ENCODE results near the gene PAFAH2.
"Not testable (repeated sequence)": the region's sequence is repeated elsewhere in the genome, so short reads cannot be mapped to it uniquely, and the experiment has no call there.

The PAFAH2 gene

GRCh38 chr1:26009796-26010447 lies 12.1 kb upstream of the PAFAH2 start:
- no peak for DNase-seq

GRCh38 chr1:26006710-26007109 lies 8.8 kb upstream of the PAFAH2 start:
- DNase-seq, result no peak

- DNase-seq, result no peak
Measured at GRCh38 chr1:26005434-26006105, 7.7 kb upstream of the PAFAH2 start.

GRCh38 chr1:26003756-26004155 lies 5.9 kb upstream of the PAFAH2 start:
- no peak for DNase-seq

- DNase-seq, result no peak
Measured at GRCh38 chr1:26003262-26003661, 5.4 kb upstream of the PAFAH2 start.

- DNase-seq, result no peak
Measured at GRCh38 chr1:25999041-25999800, 1.4 kb upstream of the PAFAH2 start.

GRCh38 chr1:25996966-25997827 lies 666 bp downstream of the PAFAH2 start:
- DNase-seq, result no peak

GRCh38 chr1:25994402-25995150 lies 3.3 kb downstream of the PAFAH2 start:
- DNase-seq, result no peak

- no peak for DNase-seq
Measured at GRCh38 chr1:25993197-25993951, 4.5 kb downstream of the PAFAH2 start.

GRCh38 chr1:25992689-25993171 lies 5.1 kb downstream of the PAFAH2 start:
- DNase-seq, result no peak

- DNase-seq, result no peak
Measured at GRCh38 chr1:25991937-25992688, 5.8 kb downstream of the PAFAH2 start.

GRCh38 chr1:25990702-25991395 lies 7.0 kb downstream of the PAFAH2 start:
- DNase-seq, result no peak

- no peak for DNase-seq
Measured at GRCh38 chr1:25990251-25990650, 7.6 kb downstream of the PAFAH2 start.

- no peak for DNase-seq
Measured at GRCh38 chr1:25989440-25990234, 8.2 kb downstream of the PAFAH2 start.

- DNase-seq, result no peak
Measured at GRCh38 chr1:25987951-25988350, 9.9 kb downstream of the PAFAH2 start.

GRCh38 chr1:25986773-25987172 lies 11.1 kb downstream of the PAFAH2 start:
- not testable (repeated sequence) for DNase-seq

GRCh38 chr1:25985670-25986069 lies 12.2 kb downstream of the PAFAH2 start:
- DNase-seq, result no peak

GRCh38 chr1:25985171-25985570 lies 12.7 kb downstream of the PAFAH2 start:
- no peak for DNase-seq

GRCh38 chr1:25979210-25979609 lies 18.7 kb downstream of the PAFAH2 start:
- DNase-seq, result no peak

All from amniotic stem cell (primary cell).